Uterus (tissue), 4 donors: ENCODE data around the gene ARFGEF3. TPM values are rescaled to one million over a fixed set of nuclear protein-coding genes. Genes with fewer than 3 reads are reported as not detected.
"Not testable (repeated sequence)": the region's sequence is repeated elsewhere in the genome, so short reads cannot be mapped to it uniquely, and the experiment has no call there.

ENCODE experiments used
- DNase-seq, 2 donors: peaks; one replicate each; pipeline ENCODE4 v3.0.0-alpha.2; 2019 to 2020
- H3K27ac ChIP-seq, 2 donors: fragments of 200-600 bp; sonication (generic); 1 replicate in 1 of 2; 2 replicates in 1 of 2; pipeline ENCODE4 v1.5.1; 2016 to 2018
- H3K27me3 ChIP-seq, 2 donors: fragments of 200-600 bp; sonication (generic); one replicate each; pipeline ENCODE4 v1.5.1; 2018 to 2019; ENCODE audit warnings: control low read depth in 1 of 2
- H3K36me3 ChIP-seq, 2 donors: fragments of 200-600 bp; sonication (generic); one replicate each; pipeline ENCODE4 v1.5.1; 2019; ENCODE audit warnings: control low read depth in 1 of 2
- H3K4me1 ChIP-seq, 2 donors: fragments of 200-600 bp; sonication (generic); one replicate each; pipeline ENCODE4 v1.5.1; 2018 to 2019; ENCODE audit warnings: control low read depth in 1 of 2
- H3K4me3 ChIP-seq, 2 donors: fragments of 200-600 bp; sonication (generic); 1 replicate in 1 of 2; 2 replicates in 1 of 2; pipeline ENCODE4 v1.5.1; 2018 to 2019; ENCODE audit warnings: mild to moderate bottlenecking in 1 of 2
- H3K9me3 ChIP-seq, 2 donors: fragments of 200-600 bp; sonication (generic); one replicate each; pipeline ENCODE4 v1.5.1; 2019; ENCODE audit warnings: control low read depth in 1 of 2
- POLR2A ChIP-seq, 2 donors: fragments of 450-650 bp; IDR thresholded peaks; one replicate each; pipeline ENCODE4 v1.6.1; 2016; ENCODE audit warnings: antibody characterized with exemption in 2 of 2, mild to moderate bottlenecking in 1 of 2, moderate library complexity in 1 of 2
- intact Hi-C: fragments of 100-400 bp; cut with DNase I; formaldehyde crosslinking; loops from one replicate; pipeline ENCODE4 v1.15.1; 2023; ENCODE audit warnings: low total_unique reads
- total RNA-seq, 4 donors: library from RNA; depleted of rRNA in 3 of 4; stranded (reverse); fragments of >200 nt in 3 of 4; gene quantifications; one replicate each; pipeline versions ENCODE4 v1.1.0 to v1.2.4, GENCODE V29; 2014 to 2023
- TF ChIP-seq, protein P1 (sequence below), 4 experiments: fragments of 200-600 bp in 2 of 4; fragments of 450-650 bp in 2 of 4; sonication (generic) in 2 of 4; IDR thresholded peaks; one replicate each; pipeline ENCODE4 v1.5.1; 2016 to 2019; ENCODE audit warnings: antibody characterized with exemption in 4 of 4, mild to moderate bottlenecking in 2 of 4, moderate library complexity in 1 of 4
- donor health status: DM: yes; HTN: yes; CAD: no.

The ARFGEF3 gene
- total RNA-seq, 4 donors from 2014 or later = 0.88 to 5.8 (median 2.4) TPM

DNA sequence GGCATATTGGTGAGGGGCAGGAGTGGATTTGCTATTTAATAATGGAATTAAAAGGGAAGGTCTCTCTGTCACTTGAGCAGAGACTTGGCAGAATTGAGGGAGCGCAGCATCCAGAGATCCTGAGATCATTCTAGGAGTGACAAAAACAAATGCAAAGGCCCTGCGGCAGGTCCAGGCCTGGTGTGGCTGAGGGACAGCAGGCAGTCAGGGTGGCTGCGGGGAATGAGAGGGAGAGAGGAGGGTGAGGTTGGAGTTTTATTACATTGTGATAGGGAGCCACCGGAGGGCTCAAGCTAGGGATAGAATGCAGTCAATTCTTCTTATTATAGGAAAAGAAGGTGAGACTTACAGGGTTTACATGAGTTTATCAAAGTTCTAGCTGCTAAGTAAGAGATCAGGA is 116.1 kb downstream of the ARFGEF3 start:
- intact Hi-C loops = no loop called here
- no peak overlapping the region for H3K27ac ChIP-seq
- H3K4me3 ChIP-seq = no peak overlapping the region
- no peaks in the 10 kb centered on the region for H3K4me1 ChIP-seq
- TF ChIP-seq, protein P1, sequence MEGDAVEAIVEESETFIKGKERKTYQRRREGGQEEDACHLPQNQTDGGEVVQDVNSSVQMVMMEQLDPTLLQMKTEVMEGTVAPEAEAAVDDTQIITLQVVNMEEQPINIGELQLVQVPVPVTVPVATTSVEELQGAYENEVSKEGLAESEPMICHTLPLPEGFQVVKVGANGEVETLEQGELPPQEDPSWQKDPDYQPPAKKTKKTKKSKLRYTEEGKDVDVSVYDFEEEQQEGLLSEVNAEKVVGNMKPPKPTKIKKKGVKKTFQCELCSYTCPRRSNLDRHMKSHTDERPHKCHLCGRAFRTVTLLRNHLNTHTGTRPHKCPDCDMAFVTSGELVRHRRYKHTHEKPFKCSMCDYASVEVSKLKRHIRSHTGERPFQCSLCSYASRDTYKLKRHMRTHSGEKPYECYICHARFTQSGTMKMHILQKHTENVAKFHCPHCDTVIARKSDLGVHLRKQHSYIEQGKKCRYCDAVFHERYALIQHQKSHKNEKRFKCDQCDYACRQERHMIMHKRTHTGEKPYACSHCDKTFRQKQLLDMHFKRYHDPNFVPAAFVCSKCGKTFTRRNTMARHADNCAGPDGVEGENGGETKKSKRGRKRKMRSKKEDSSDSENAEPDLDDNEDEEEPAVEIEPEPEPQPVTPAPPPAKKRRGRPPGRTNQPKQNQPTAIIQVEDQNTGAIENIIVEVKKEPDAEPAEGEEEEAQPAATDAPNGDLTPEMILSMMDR (IDR thresholded peaks at IDR 0.05) = no peak
- H3K27me3 ChIP-seq = no peaks in the 10 kb centered on the region
- H3K36me3 ChIP-seq = no peaks in the 10 kb centered on the region
- no peaks in the 10 kb centered on the region for H3K9me3 ChIP-seq
- DNase-seq = no peak

DNA sequence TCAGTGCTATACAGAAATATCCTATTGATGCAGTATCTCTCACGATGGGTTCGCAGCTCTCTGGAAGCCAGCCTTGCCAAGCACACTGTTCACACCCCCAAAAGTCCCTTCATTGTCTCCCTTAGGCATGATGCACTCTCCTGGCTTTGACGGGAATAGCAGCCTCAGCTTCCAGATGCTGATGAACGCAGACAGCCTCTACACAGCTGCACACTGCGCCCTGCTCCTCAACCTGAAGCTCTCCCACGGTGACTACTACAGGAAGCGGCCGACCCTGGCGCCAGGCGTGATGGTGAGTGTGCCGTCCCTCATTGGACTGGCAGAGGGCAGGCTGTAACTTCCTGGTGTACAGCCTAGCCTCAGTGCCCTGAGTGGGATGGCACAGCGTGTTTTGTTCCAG is 116.6 kb downstream of the ARFGEF3 start:
- no peak for DNase-seq
- Histone ChIP-seq H3K4me1 (no peaks in the 10 kb centered on the region), H3K27ac (no peak overlapping the region), H3K9me3 (no peaks in the 10 kb centered on the region), H3K4me3 (no peak overlapping the region), H3K27me3 (no peaks in the 10 kb centered on the region), H3K36me3 (no peaks in the 10 kb centered on the region)
- TF ChIP-seq, protein P1 (IDR thresholded peaks at IDR 0.05) = peak in 2 of 4 experiments; percentile 7 to 32
- no peak for TF ChIP-seq POLR2A (IDR thresholded peaks at IDR 0.05)
- intact Hi-C loops = no loop called here

DNA sequence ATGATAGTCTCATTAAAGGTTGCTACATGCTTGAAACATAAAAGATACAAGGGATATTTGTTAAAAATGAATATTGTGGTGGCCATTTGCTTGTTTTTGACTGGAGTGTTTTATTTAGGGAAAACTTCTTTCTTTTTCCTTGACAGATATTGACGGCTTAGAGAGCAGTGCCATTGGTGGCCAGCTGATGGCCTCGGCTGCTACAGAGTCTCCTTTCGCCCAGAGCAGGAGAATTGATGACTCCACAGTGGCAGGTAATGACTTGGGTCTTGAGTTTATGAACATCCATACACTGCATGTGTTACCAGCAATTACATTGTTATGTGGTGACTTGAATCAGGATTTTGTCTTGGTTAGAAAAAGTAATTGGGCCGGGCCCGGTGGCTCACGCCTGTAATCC is 124.1 kb downstream of the ARFGEF3 start:
- DNase-seq = no peak
- no peak overlapping the region for H3K4me3 ChIP-seq
- intact Hi-C loops = no loop called here
- TF ChIP-seq, protein P1 (IDR thresholded peaks at IDR 0.05) = no peak
- no peak for TF ChIP-seq POLR2A (IDR thresholded peaks at IDR 0.05)
- no peaks in the 10 kb centered on the region for H3K4me1 ChIP-seq
- H3K9me3 ChIP-seq = no peaks in the 10 kb centered on the region
- H3K36me3 ChIP-seq = no peaks in the 10 kb centered on the region
- no peaks in the 10 kb centered on the region for H3K27me3 ChIP-seq
- no peak overlapping the region for H3K27ac ChIP-seq

- TF ChIP-seq, protein P1 (IDR thresholded peaks at IDR 0.05) = no peak
- TF ChIP-seq POLR2A (IDR thresholded peaks at IDR 0.05) = no peak
- no peaks in the 10 kb centered on the region for H3K36me3 ChIP-seq
- H3K27me3 ChIP-seq = no peaks in the 10 kb centered on the region
- intact Hi-C loops = no loop called here
- no peak overlapping the region for H3K4me3 ChIP-seq
- H3K27ac ChIP-seq = no peak overlapping the region
- no peaks in the 10 kb centered on the region for H3K9me3 ChIP-seq
- no peaks in the 10 kb centered on the region for H3K4me1 ChIP-seq
- DNase-seq = no peak
Observed at GRCh38 chr6:138286698-138287097, 125.0 kb downstream of the ARFGEF3 start.

DNA sequence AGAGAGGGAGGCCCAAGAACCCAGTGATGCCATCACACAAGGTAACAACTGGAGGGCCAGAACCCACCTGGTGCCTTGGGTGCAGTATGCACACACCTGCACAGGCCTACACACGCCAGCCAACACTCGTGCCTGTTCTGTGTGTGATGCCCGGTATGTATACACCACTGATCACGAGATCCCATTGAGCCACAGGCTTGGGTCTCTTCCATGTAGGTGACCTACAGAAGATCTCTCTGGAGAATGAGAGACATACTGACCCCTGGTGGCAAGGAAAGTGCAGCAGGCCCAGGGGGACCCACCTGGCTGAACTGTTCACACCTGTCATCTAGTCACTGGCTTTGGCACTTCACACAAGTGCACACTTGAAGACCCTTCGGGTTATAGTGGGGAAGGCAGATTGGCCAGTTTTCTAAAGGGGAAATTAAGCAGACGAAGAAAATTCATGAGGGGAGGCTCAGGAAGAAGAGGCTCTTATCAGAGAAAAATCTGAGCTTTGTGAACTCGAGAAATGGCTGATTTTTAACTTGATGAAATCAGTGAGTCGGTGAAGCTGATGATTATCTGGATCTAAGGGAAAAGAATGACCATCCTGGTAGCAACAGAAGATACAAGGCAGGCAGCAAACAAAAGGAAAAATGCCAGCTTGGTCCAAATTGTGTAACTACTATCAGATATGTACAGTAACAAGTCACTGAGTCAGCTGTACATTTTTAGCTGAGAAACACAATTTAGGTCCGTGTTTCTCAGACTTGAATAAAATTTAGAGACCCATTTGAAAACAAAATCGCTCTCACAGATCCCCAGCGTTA is 125.6 kb downstream of the ARFGEF3 start:
- Histone ChIP-seq H3K9me3 (no peaks in the 10 kb centered on the region), H3K4me1 (no peaks in the 10 kb centered on the region), H3K4me3 (no peak overlapping the region), H3K27ac (no peak overlapping the region), H3K27me3 (no peaks in the 10 kb centered on the region), H3K36me3 (no peaks in the 10 kb centered on the region)
- intact Hi-C loops = no loop called here
- no peak for TF ChIP-seq POLR2A (IDR thresholded peaks at IDR 0.05)
- TF ChIP-seq, protein P1 (IDR thresholded peaks at IDR 0.05) = peak; percentile 22 to 34 (median 29)
- DNase-seq = no peak

- intact Hi-C loops, DNase-seq, H3K27me3 ChIP-seq, H3K9me3 ChIP-seq, H3K4me3 ChIP-seq, H3K4me1 ChIP-seq, H3K36me3 ChIP-seq, H3K27ac ChIP-seq: not testable (repeated sequence)
Observed at GRCh38 chr6:138288428-138289085, 126.8 kb downstream of the ARFGEF3 start.
